Hepatocyte (in vitro differentiated cells): ENCODE data around the gene AAK1.

Experiments used
- EZH2 ChIP-seq: fragments of 200-600 bp; sonication (generic); IDR thresholded peaks from 2 replicates; pipeline ENCODE4 v1.6.1; 2016; ENCODE audit warnings: antibody characterized with exemption, mild to moderate bottlenecking, borderline replicate concordance
- EZH2phosphoT487 ChIP-seq: fragments of 200-600 bp; sonication (generic); IDR thresholded peaks from one replicate; pipeline ENCODE4 v1.6.1; 2018; ENCODE audit warnings: antibody characterized with exemption, mild to moderate bottlenecking, low read depth, moderate library complexity; ENCODE audit not compliant: unreplicated experiment, severe bottlenecking
- TF ChIP-seq, protein P1 (sequence below): fragments of 200-600 bp; sonication (generic); IDR thresholded peaks from 2 replicates; pipeline ENCODE4 v1.5.1; 2016; ENCODE audit warnings: antibody characterized with exemption, mild to moderate bottlenecking; ENCODE audit not compliant: poor library complexity

DNA sequence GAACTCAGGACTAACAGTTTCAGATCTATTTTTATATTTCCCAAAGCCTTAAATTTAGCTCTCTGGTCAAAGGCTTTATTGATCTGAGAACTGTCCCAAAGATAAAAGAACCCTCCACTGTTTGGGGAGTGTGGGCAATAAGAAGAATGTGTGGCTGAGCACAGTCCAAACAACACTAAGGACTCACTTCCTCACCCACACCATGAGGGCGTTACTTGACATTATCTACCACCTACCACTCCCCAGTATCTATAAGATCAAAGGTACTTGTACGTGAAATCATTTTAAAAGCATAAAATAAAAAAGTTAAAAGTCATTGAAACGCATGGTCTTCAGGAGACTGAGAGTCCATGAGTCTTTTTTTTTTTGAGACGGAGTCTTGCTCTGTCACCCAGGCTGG lies 151.7 kb downstream of the AAK1 start:
- TF ChIP-seq EZH2phosphoT487 (no peak), EZH2 (no peak)
- TF ChIP-seq, protein P1, sequence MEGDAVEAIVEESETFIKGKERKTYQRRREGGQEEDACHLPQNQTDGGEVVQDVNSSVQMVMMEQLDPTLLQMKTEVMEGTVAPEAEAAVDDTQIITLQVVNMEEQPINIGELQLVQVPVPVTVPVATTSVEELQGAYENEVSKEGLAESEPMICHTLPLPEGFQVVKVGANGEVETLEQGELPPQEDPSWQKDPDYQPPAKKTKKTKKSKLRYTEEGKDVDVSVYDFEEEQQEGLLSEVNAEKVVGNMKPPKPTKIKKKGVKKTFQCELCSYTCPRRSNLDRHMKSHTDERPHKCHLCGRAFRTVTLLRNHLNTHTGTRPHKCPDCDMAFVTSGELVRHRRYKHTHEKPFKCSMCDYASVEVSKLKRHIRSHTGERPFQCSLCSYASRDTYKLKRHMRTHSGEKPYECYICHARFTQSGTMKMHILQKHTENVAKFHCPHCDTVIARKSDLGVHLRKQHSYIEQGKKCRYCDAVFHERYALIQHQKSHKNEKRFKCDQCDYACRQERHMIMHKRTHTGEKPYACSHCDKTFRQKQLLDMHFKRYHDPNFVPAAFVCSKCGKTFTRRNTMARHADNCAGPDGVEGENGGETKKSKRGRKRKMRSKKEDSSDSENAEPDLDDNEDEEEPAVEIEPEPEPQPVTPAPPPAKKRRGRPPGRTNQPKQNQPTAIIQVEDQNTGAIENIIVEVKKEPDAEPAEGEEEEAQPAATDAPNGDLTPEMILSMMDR: no peak
